ENCODE measurements around the gene F2.

F2 gene

DNA sequence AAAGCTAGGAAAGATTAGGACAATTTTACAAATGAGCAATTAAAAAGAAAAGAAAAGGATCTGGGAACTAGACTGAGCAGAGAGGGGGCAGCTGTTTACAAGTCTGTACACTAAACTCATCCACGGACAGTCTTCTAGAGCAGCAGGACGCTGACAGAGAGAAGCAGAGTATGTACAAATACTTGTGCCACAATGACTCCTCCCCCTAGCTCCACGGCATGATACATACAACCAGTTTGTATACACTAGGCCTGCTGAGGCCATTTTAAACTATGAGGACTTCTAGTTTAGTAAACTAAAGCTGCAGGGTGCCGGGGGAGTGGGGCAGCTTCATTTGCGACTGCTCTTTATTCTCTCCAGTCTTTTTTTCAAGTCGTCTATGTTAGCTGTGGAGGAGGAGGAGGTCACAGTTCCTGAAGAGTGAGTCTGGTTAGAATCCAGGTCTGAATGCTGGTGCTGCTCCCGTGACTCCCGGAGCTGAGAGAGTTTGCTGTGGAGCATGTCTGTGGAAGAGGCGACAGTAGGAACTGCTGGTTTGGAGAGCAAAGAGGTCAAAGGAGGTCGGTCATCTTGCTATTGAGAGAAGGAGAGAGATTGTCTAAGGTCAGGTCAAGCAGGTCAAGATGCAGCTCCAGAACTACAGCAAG is 24.8 kb downstream of the F2 start:
- no peak for DNase-seq (ENCODE audit: low read depth)

DNA sequence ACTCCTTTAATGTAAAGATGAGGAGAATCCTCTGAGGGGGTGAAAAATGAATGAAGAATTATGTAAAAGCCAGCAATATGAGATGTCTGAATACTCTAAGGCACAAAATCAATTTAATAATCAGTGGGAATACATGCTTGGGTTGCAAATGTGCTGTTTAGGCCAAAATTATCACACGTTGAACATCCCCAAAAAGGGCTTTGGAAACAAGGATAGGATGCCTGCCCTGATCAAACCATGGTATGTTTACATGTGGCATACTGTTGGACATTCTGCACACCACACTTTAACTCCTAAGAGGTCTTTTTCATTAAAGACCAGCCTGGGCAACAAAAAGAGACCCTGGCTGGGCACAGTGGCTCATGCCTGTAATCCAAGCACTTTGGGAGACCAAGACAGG is 26.3 kb downstream of the F2 start:
- no peak for DNase-seq (ENCODE audit: low read depth)

DNA sequence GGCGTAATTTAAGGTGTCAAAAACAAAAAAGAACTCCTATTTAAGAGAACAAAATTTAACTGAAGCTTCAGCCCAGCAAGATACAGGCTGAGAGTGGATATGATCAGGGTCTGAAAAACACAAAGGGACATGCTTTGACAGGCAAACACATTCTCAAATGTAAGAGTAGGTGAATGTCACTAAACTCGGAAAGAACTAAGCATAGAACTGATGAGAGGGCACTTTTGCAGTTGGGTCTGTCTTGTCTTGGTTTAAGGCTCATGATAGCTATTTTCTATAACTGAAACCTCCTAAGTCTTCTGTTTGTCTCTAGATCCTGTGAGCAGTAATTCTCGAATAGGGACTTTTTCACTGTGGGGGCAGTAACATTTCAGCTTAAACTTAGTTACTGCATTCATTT is 27.0 kb downstream of the F2 start:
- no peak for DNase-seq (ENCODE audit: low read depth)

DNA sequence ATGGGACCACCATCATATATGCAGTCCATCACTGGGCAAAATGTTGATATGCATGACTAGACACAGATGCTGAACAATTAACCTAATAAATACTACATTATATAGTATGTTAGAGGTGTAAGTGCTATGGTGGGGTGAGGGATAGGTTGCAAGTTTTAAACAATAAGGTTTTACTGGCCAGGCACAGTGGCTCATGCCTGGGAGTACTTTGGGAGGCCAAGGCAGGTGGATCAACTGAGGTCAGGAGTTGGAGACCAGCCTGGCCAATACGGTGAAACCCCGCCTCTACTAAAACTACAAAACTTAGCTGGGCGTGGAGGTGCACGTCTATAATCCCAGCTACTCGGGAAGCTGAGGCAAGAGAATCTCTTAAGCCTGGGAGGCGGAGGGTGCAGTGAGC is 28.1 kb downstream of the F2 start:
- DNase-seq (ENCODE audit: low read depth), result no peak

DNA sequence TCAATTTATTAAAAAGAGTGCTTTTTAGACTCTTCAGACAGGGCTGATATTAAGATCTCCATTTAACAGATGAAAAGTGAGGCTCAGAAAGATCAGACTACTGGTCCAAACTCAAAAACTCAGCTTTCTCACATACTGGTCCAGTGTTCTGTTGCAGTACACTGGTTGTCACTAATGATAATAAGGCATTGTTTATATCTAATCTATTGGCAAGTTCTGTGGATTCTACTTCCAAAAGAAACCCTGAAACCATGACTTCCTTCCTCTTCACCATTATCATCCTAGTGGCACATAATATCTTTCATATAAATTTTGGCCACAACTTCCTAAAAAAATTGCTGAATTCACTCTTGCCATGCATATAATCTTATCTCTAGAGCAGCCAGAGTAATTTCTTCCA is 36.9 kb downstream of the F2 start:
- no peak for DNase-seq (ENCODE audit: low read depth)

DNA sequence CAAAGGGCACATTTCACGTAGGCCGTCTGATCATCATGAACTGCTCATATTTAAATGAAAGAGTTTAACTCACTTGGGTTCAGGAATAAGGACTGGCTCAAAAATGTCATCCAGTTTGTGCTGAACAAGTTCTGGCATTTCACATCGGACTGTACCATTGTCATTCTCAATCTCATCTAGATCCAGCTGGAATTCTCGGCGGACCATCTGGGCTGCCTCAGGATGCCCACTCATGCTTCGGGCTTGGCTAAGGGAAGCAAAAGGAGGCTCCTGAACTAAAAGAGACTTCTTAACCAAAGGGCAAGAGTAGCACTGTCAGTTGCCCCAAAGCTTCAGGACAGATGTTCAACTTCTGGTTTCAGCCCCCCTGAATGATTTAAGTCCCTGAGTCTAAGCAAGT is 40.2 kb downstream of the F2 start:
- no peak for DNase-seq (ENCODE audit: low read depth)

DNA sequence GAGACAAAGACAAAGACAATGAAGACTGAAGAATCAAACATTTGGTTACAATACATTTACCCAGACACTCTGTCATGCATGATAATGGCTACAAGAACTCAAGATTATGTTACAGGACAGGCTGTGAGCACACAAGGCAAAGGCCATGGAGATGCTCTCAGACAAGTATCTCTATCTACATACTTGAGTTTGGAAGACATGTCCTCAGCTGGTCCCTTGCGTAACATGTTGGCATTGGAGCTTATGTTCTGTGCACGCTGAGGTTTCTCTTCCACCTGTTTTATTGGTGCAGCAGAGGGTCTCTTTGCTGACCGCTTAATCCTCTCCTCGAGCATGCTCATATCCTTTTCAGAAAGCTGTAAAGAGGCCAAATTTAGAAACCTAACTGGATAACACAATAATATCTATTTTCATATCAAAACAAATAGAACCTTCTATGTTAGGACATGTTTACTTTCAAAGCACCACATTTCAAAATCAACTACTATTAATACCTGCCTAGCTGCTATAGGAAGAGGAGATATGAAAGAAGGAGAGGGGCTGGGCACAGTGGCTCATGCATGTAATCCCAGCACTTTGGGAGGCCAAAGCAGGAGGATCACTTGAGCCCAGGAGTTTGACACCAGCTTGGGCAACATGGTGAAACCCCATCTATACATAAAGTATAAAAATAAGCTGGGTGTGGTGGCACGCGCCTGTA is 41.6 kb downstream of the F2 start:
- no peak for DNase-seq (ENCODE audit: low read depth)

DNA sequence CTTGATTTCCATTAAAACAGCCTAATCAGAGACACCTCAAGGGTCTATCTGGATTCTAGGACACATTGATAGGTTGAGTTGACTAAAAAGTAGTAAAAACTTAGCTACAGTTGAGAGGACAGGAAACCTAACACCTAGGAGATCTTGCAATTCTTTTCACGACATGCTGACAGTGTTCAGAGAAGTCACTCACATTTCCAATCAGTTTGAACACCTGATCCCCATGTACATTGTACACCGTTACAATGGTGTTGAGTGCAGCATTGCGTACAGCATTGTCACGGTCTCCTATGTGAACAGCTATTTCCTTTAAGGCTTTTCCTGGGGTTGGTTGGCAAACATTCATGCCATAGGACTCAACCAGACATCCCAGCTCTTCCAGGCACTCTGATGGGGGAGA is 42.8 kb downstream of the F2 start:
- DNase-seq (ENCODE audit: low read depth), result no peak

DNA sequence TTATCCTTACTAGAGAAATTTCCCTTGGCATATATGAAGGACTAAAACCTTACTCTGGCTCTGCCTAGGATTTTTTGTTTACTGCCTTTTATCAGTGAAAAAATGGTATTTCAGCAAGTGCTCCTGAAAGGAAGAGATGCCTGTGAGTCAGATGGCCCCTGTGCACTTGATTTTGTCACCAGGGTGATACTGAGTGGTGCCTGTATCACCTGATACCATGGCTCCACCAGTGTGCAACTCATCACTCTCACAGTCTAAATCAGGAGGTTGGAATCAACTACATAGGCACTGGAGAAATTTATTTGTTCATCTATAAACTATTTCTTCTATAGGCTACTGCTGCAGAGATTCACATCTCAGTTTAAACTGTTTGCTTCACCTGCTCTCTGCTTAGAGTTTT is 43.2 kb downstream of the F2 start:
- no peak for DNase-seq (ENCODE audit: low read depth)

DNA sequence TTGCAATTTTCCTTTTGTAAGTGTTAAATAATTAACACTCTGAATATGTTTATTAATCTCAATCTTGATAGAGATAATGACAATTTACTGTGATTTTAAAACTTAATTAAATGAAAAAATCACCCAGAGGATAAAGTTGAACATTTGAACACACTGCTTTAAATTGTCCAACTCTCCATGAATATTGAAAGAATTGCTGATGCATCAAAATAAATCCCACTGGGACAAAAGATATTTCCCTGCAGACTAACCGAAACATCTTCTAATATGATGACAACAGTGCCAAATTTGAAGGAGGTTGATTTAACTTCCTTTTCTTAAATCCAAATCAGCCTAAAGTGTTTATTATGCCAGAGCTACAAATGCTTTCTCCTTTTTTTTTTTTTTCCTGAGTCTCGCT is 47.6 kb downstream of the F2 start:
- DNase-seq (ENCODE audit: low read depth), result no peak

DNA sequence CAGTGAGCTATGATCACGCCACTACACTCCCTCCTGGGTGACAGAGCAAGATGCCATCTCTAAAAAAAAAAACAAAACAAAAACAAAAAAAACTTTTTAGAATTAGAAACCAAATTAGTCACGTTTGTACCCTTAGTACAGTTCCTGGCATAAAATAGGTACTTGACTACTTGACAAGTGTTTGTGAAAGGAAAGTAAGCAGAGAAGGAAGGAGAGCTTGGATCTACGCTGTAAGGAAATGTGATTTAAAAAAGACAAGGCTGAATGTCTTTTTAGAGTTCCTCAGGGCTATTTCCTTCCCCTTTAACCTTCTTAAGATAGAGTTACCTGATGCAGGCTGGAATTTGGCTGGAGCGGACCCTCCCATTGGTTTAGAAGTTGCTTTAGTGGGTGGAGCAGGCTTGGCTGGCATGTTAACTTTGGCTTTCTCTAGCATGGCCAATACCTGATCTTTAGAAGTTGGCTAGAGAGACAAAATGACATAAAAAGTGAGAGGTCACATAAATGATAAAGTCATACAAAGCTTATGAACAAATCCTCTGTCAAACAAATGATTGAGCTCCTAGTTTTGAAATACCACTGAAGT is 50.7 kb downstream of the F2 start:
- no peak for DNase-seq (ENCODE audit: low read depth)

DNA sequence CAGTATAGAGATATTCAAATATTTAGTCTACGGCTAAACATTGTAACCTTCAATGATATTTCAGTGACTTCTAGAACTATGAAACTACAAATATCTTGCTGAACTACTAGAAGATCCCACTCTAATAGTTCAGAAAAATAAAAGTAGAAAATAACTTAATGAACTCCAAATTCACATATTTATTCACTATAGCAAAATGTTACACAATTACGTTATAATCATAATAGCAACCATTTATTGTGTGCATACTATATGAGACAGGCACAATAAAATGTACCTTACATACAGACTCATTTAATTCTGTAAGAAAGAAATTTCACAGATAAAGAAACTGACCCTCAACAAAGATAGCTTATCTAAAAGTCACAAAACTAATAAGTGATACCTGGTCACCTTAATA is 57.9 kb downstream of the F2 start:
- no peak for DNase-seq (ENCODE audit: low read depth)

DNA sequence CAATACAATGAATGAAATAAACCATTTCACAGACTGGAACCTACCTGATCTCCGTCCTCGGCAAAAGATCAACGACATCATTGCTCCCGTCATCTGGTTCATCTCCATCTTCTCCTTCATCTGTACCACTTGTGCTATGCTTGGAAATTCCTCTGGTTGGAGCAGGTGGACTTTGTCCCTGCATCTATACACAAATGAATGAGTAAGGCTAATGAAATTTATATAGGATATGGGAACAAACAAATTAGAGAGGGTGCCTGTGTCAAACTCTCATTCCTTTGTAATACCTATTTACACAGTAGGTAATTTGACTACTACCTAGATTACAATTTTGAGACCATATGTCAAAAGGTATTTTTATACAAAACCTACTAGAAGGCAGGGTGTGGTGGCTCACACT is 59.4 kb downstream of the F2 start:
- DNase-seq (ENCODE audit: low read depth), result no peak
